ENCODE data around the gene BZW2.

Gene BZW2

DNA sequence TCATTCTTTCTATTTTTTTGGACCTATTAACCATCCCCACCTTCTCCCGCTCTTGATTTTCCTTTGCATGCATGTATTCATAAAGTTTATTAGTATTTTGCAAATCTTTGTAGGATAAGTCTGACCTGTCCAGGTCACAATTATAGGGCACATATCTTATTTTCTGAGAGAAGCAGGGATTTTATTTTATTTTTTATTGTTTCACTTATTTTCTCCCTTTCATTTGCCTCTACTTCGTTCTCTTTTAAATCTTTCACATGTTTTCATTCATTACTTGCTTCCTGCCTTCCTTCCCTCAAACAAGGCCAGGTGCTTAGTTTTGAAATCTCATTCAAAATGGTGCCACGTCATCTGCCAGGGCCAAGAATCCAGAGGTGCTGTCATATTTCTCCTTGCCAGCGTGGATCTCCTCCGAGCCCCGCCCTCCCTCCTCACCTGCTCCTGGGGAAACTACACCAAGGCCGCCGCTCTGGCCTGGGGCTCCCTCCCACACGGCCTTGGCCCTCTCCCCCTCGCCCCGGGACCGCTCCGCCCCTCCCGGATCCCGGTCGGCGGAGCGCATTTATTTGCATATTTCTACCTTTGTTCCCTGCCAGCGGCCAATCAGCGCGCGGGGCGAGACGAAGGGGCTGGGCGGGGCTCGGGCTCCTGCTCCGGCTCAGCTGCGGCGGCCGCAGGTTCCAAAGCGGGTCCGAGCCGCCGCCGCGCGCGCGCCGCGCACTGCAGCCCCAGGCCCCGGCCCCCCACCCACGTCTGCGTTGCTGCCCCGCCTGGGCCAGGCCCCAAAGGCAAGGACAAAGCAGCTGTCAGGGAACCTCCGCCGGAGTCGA is 107.3 kb downstream of the BZW2 start, which contains the start of gene TSPAN13:
Gene TSPAN13, plus strand, starts transcription at position 654 of the 830 bp plus-strand sequence. CDS start 213 bp downstream, outside the sequence.
- DNase-seq (ENCODE audit: low read depth) = no peak

GRCh38 chr7:16753932-16754855 is 108.2 kb downstream of the BZW2 start:
- DNase-seq (ENCODE audit: low read depth) = peak; percentile 4

GRCh38 chr7:16754856-16755317 is 108.9 kb downstream of the BZW2 start:
- no peak for DNase-seq (ENCODE audit: low read depth)

DNA sequence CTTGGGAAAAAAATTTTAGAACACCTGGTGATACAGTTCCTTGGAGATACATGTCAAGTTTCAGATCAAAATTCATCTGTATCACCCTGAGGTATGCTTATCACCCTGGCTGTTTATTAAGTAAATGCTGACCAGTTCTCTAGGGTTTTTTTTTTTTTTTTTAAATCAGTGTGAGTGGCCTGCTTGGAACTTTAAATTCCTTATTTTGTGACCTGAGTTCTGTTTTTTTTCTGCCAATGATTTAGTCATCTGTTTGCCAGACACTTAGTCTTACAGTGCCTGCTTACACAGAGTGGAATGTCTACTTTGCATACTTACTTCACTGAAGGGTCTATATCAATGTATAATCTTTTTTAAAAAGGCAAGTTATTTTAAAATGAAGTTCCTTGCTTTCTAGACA is 109.4 kb downstream of the BZW2 start:
- no peak for DNase-seq (ENCODE audit: low read depth)

Measured in fibroblast of gingiva (primary cell).